ENCODE results near the gene IRAK1BP1. TPM values are rescaled to one million over a fixed set of nuclear protein-coding genes. Genes with fewer than 3 reads are reported as not detected.
"Not testable (repeated sequence)": the region's sequence is repeated elsewhere in the genome, so short reads cannot be mapped to it uniquely, and the experiment has no call there.

The IRAK1BP1 gene
- total RNA-seq, 1 donor from 2014 or later: 3.6 TPM

GRCh38 chr6:78911218-78911940 lies 44.0 kb downstream of the IRAK1BP1 start:
- peaks cover 19% of the 10 kb centered on the region for H3K27me3 Mint-ChIP-seq

GRCh38 chr6:78916411-78916810 lies 49.1 kb downstream of the IRAK1BP1 start:
- Mint-ChIP-seq H3K4me3 (no peak overlapping the region), H3K9me3 (peaks cover 28% of the 10 kb centered on the region), H3K36me3 (ENCODE audit: low read depth) (no peaks in the 10 kb centered on the region), H3K27me3 (peaks cover 6% of the 10 kb centered on the region), H3K27ac (no peak overlapping the region), H3K4me1 (no peaks in the 10 kb centered on the region)
- intact Hi-C loops (cut with micrococcal nuclease): no loop called here
- DNase-seq: no peak

More at GRCh38 chr6:78911218-78911940, 44.0 kb downstream of the IRAK1BP1 start:
- no peak overlapping the region for H3K27ac Mint-ChIP-seq
- H3K4me3 Mint-ChIP-seq: peak overlapping the region; percentile 55
- intact Hi-C loops (cut with micrococcal nuclease): no loop called here
- peaks cover 1% of the 10 kb centered on the region for H3K36me3 Mint-ChIP-seq (ENCODE audit: low read depth)
- H3K4me1 Mint-ChIP-seq: peaks cover 9% of the 10 kb centered on the region
- no peak for DNase-seq
- peaks cover 13% of the 10 kb centered on the region for H3K9me3 Mint-ChIP-seq

- Mint-ChIP-seq H3K9me3 (peaks cover 35% of the 10 kb centered on the region), H3K27ac (no peak overlapping the region), H3K27me3 (no peaks in the 10 kb centered on the region), H3K4me3 (no peak overlapping the region), H3K36me3 (ENCODE audit: low read depth) (no peaks in the 10 kb centered on the region), H3K4me1 (no peaks in the 10 kb centered on the region)
- no peak for DNase-seq
- intact Hi-C loops (cut with micrococcal nuclease): no loop called here
Measured at GRCh38 chr6:78917788-78918187, 50.4 kb downstream of the IRAK1BP1 start.

DNA sequence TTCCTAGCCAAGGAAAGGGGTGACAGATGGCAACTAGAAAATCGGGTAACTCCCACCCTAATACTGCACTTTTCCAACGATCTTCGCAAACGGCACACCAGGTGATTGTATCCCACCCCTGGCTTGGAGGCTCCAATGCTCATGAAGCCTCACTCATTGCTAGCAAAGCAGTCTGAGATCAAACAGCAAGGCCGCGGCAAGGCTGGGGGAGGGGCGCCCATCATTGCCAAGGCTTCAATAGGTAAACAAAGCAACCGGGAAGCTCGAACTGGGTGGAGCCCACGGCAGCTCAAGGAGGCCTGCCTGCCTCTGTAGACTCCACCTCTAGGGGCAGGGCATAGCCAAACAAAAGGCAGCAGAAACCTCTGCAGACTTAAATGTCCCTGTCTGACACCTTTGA lies 53.8 kb downstream of the IRAK1BP1 start:
- H3K36me3 Mint-ChIP-seq (ENCODE audit: low read depth); H3K4me3 Mint-ChIP-seq; H3K4me1 Mint-ChIP-seq; H3K27ac Mint-ChIP-seq; intact Hi-C loops (cut with micrococcal nuclease); H3K27me3 Mint-ChIP-seq; DNase-seq: not testable (repeated sequence)
- H3K9me3 Mint-ChIP-seq: peaks cover 28% of the 10 kb centered on the region

DNA sequence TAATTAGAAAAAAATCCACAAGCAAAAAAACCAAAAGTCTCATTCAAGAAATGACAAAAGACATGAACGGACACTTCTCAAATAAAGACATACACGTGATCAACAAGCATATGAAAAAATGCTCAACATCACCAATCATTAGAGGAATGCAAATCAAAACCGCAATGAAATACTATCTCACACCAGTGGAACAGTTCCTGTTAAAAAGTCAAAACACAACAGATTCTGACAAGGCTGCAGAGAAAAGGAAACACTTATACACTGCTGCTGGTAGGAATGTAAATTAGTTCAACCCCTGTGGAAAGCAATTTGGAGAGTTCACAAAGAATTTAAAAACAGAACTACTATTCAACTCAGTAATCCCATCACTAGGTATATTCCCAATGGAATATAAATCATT lies 58.0 kb downstream of the IRAK1BP1 start:
- Mint-ChIP-seq H3K27ac (no peak overlapping the region), H3K4me1 (no peaks in the 10 kb centered on the region), H3K9me3 (peaks cover 19% of the 10 kb centered on the region), H3K36me3 (ENCODE audit: low read depth) (no peaks in the 10 kb centered on the region), H3K4me3 (no peak overlapping the region), H3K27me3 (peaks cover 1% of the 10 kb centered on the region)
- intact Hi-C loops (cut with micrococcal nuclease): no loop called here
- no peak for DNase-seq

- intact Hi-C loops (cut with micrococcal nuclease): no loop called here
- Mint-ChIP-seq H3K9me3 (no peaks in the 10 kb centered on the region), H3K27ac (no peak overlapping the region), H3K36me3 (ENCODE audit: low read depth) (peaks cover 15% of the 10 kb centered on the region), H3K4me1 (no peaks in the 10 kb centered on the region), H3K4me3 (no peak overlapping the region), H3K27me3 (no peaks in the 10 kb centered on the region)
- DNase-seq: no peak
Measured at GRCh38 chr6:78935553-78935952, 68.2 kb downstream of the IRAK1BP1 start.

DNA sequence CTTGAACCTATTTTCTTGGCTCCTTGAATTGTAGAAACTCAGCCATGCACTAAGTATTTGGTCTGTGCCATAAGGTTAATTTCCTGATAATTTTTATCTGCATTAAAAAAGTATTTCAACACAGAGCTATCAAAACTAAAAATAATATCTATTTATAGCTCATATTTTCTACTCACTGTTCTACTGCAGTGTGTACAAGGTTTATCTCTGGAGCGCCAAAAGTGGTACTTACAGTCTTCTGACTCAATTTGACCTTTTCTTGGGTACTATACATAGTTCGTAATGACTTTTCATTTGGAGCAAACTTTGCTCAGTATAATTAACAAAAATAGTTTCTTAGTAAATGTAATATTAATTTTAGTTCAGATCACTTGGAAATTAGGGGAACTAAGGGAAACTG lies 69.2 kb downstream of the IRAK1BP1 start:
- Mint-ChIP-seq H3K27me3 (no peaks in the 10 kb centered on the region), H3K4me3 (no peak overlapping the region), H3K9me3 (no peaks in the 10 kb centered on the region), H3K4me1 (no peaks in the 10 kb centered on the region), H3K36me3 (ENCODE audit: low read depth) (peaks cover 21% of the 10 kb centered on the region), H3K27ac (no peak overlapping the region)
- DNase-seq: no peak
- intact Hi-C loops (cut with micrococcal nuclease): no loop called here

- H3K4me3 Mint-ChIP-seq: no peak overlapping the region
- H3K4me1 Mint-ChIP-seq: no peaks in the 10 kb centered on the region
- DNase-seq: no peak
- H3K36me3 Mint-ChIP-seq (ENCODE audit: low read depth): peaks cover 48% of the 10 kb centered on the region
- intact Hi-C loops (cut with micrococcal nuclease): no loop called here
- H3K27me3 Mint-ChIP-seq: no peaks in the 10 kb centered on the region
- H3K27ac Mint-ChIP-seq: no peak overlapping the region
- H3K9me3 Mint-ChIP-seq: no peaks in the 10 kb centered on the region
Measured at GRCh38 chr6:78942446-78942845, 75.1 kb downstream of the IRAK1BP1 start.

DNA sequence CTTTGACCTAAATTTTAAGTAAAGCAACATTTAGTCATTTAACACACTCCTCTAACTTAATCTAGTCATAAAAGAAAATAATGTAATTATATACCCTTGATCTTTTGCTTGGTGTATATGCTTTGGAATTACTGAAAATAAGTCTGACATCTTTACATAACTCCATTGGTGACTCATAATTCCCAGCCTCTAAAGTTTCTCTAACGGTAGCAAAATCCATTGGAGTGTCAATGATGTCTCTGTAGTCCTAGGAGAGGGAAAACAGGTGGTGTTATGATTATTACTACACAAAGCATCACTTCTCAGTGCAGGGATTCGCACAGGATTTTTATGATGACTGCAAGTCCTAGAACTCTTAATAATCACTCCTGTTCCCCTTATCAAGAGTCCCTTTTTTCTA lies 80.2 kb downstream of the IRAK1BP1 start:
- Mint-ChIP-seq H3K4me1 (peaks cover 1% of the 10 kb centered on the region), H3K27ac (no peak overlapping the region), H3K36me3 (ENCODE audit: low read depth) (peaks cover 72% of the 10 kb centered on the region), H3K27me3 (no peaks in the 10 kb centered on the region), H3K4me3 (no peak overlapping the region), H3K9me3 (peaks cover 24% of the 10 kb centered on the region)
- no peak for DNase-seq
- intact Hi-C loops (cut with micrococcal nuclease): no loop called here

- DNase-seq: no peak
- Mint-ChIP-seq H3K9me3 (peaks cover 28% of the 10 kb centered on the region), H3K27me3 (no peaks in the 10 kb centered on the region), H3K27ac (no peak overlapping the region), H3K4me3 (no peak overlapping the region), H3K4me1 (peaks cover 1% of the 10 kb centered on the region), H3K36me3 (ENCODE audit: low read depth) (peaks cover 75% of the 10 kb centered on the region)
- intact Hi-C loops (cut with micrococcal nuclease): no loop called here
Measured at GRCh38 chr6:78947962-78948361, 80.6 kb downstream of the IRAK1BP1 start.

GRCh38 chr6:78948785-78949184 lies 81.4 kb downstream of the IRAK1BP1 start:
- Mint-ChIP-seq H3K4me1 (peaks cover 1% of the 10 kb centered on the region), H3K36me3 (ENCODE audit: low read depth) (peaks cover 79% of the 10 kb centered on the region), H3K27me3 (no peaks in the 10 kb centered on the region), H3K4me3 (no peak overlapping the region), H3K27ac (no peak overlapping the region), H3K9me3 (peaks cover 32% of the 10 kb centered on the region)
- DNase-seq: no peak
- intact Hi-C loops (cut with micrococcal nuclease): no loop called here

- Mint-ChIP-seq H3K27ac (no peak overlapping the region), H3K27me3 (no peaks in the 10 kb centered on the region), H3K9me3 (peaks cover 32% of the 10 kb centered on the region), H3K4me1 (peaks cover 1% of the 10 kb centered on the region), H3K36me3 (ENCODE audit: low read depth) (peaks cover 76% of the 10 kb centered on the region), H3K4me3 (no peak overlapping the region)
- intact Hi-C loops (cut with micrococcal nuclease): no loop called here
- DNase-seq: no peak
Measured at GRCh38 chr6:78952362-78952761, 85.0 kb downstream of the IRAK1BP1 start.

Data from activated CD4-positive, alpha-beta T cell treated with anti-CD3 and anti-CD28 coated beads, Interleukin-2, amount 10 ng/mL, durations not matched to agents 24 days and 14 days (primary cell).